ENCODE results near the gene DAPK1.

DAPK1 gene

GRCh38 chr9:87646546-87646945 is 148.9 kb downstream of the DAPK1 start:
- no peak for DNase-seq (ENCODE audit: low read depth)

- DNase-seq (ENCODE audit: low read depth), result no peak
Measured at GRCh38 chr9:87647114-87647513, 149.4 kb downstream of the DAPK1 start.

GRCh38 chr9:87648606-87649005 is 150.9 kb downstream of the DAPK1 start:
- DNase-seq (ENCODE audit: low read depth), result no peak

- DNase-seq (ENCODE audit: low read depth), result no peak
Measured at GRCh38 chr9:87650611-87651295, 153.1 kb downstream of the DAPK1 start.

DNA sequence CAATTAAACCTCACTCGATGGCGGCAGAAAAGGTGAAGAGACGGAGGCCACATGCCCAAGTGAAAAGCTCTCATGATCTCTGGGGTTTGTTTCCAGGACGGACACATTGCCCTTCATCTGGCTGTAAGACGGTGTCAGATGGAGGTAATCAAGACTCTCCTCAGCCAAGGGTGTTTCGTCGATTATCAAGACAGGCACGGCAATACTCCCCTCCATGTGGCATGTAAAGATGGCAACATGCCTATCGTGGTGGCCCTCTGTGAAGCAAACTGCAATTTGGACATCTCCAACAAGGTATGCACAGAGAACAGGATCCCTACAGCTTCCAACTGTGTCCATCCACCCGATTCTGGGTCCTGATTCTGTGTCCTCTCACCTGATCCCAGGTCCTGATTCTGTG is 153.8 kb downstream of the DAPK1 start:
- no peak for DNase-seq (ENCODE audit: low read depth)

DNA sequence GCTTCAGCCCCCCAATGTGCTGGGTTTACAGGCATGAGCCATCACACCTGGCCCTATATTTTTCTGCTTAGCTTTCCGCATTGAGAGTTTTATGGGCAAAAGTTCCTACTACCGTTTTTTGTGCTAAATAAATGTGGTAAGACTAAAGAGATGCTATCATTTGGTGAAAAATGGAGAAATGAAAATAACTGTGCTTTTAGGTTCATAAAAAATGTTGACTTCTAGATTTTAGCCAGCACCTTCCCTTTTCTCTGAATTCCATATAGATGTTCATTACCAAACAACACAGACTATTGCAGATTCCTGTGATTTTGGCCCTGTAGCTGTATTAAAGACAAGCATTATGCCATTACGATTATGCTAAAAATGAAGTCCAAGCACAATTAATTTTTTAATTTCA is 156.3 kb downstream of the DAPK1 start:
- no peak for DNase-seq (ENCODE audit: low read depth)

DNA sequence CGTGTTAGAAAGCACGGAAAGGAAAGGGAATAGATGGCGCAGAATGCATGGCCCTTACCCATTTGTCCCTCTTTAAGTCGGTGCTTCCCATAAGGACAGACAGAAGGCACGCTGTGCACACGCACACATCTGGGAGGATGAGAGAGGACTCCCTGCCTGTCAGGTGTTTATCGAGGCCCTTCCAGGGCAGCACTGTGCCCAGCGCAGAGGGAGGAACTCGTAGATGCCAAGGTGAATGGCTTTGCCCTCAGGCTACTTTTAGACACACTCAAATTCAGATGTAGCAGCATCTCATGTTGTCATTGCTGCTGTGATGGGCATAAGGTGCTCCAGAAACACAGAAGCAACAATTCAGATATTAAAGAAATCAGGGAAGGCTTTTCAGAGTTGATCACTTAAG is 158.1 kb downstream of the DAPK1 start:
- no peak for DNase-seq (ENCODE audit: low read depth)

DNA sequence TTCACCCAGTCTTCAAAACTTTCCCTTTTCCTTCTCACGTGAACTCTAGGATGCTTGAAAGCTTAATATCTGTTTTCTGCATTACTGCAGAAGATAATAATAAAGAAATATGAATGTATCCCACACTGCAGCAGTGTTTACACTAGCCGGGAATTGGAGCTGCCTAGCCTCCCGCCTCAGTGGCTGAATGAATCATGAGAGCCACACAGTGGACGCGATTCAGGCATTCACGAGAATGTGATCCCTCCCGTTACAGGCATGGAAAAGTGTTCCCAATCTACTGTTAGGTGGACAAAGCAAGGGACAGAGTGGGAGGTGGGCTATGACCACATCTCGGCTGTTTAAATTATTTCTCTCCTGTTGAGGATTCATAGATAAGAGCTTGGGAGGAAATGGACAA is 158.8 kb downstream of the DAPK1 start:
- DNase-seq (ENCODE audit: low read depth), result no peak

DNA sequence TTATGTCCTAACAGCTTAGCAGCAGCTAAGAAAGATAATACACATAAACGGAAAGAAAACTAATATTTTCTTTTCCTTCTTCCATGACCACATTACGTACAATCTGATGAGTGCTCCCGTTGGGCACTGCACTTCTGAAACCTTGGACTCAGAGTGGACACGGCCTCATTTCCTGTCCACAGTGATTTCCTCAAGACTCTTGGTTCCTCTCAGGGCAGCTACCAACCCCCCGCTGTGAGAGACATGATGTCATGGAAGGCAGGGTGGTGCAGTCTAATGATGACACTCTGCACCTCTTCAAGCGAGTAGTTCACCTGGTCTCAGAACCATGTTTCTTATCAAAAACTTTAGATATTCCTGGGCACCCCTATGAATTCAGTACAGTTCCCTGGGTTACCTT is 159.5 kb downstream of the DAPK1 start:
- no peak for DNase-seq (ENCODE audit: low read depth)

GRCh38 chr9:87657893-87658292 is 160.2 kb downstream of the DAPK1 start:
- no peak for DNase-seq (ENCODE audit: low read depth)

DNA sequence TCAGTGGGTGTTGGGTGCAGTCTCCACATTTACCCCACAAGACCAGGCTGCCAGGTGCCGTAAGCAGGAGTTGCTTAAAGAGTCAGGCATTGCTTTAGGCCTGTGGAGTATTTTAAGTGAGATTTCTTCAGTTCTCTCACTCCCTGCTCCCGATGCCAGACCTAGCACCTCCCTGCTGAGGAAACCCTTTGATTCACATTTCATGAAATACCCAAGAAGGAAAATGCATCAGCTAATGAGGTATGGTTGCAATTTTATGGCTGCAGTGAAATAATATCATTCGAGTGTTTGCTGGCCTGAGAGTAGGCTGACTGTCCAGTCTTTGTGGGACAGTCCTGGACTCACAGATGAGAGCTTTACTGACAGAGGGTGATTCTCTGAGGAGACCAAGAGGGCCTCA is 160.8 kb downstream of the DAPK1 start:
- no peak for DNase-seq (ENCODE audit: low read depth)

GRCh38 chr9:87659534-87660419 is 162.1 kb downstream of the DAPK1 start:
- no peak for DNase-seq (ENCODE audit: low read depth)

DNA sequence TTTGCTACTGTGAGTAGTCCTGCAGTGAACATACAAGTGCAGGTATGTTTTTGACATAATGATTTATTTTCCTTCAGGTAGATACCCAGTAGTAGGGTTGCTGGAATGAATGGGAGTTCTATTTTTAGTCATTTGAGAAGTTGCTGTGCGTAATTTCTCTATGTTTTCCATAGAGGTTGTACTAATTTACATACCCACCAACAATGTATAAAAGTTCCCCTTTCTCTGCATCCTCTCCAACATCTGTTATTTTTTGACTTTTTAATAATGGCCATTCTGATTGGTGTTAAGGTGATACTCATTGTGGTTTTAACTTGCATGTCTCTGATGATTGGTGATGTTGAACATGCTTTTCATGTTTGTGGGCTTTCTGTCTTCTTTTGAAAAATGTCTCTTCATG is 163.6 kb downstream of the DAPK1 start:
- DNase-seq (ENCODE audit: low read depth), result no peak

DNA sequence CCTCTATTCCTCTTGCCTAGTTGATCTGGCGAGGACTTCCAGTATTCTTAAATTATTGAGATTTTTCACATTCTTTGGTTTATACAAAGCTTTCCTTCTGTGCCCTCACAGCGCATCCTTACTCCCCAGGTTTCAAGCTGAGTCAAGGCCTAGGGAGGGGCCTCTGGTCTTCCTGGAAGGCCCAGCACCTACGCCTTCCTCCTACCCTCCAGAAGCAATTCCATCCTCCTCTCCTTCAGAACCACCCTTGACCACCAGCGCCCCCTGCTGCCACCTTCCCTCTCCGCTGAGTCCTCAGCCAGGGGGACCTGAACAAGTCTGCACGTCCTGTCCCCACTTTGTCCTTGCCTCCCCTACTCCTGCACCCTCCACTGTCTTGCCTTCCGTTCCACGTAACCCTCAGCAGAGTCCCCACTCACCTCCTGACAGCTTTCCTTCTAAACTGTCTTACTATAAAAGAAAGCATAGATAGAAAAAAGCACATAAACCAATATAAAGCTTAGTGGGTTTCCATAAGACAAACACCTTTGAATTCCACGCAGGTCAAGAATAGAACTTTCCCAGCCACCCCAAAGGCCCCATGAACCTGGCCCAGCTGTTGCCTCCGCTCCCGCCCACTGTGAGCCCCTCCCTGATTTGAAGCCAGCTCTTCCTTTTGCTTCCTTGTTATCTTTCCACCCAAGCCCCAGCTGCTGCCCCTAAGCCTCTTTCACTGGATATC is 165.3 kb downstream of the DAPK1 start:
- DNase-seq (ENCODE audit: low read depth), result peak; percentile 23

- no peak for DNase-seq (ENCODE audit: low read depth)
Measured at GRCh38 chr9:87663556-87663955, 165.9 kb downstream of the DAPK1 start.

GRCh38 chr9:87664153-87665060 is 166.7 kb downstream of the DAPK1 start:
- DNase-seq (ENCODE audit: low read depth), result no peak

GRCh38 chr9:87665505-87665904 is 167.8 kb downstream of the DAPK1 start:
- no peak for DNase-seq (ENCODE audit: low read depth)

GRCh38 chr9:87667164-87667738 is 169.6 kb downstream of the DAPK1 start:
- no peak for DNase-seq (ENCODE audit: low read depth)

- no peak for DNase-seq (ENCODE audit: low read depth)
Measured at GRCh38 chr9:87668222-87668621, 170.6 kb downstream of the DAPK1 start.

DNA sequence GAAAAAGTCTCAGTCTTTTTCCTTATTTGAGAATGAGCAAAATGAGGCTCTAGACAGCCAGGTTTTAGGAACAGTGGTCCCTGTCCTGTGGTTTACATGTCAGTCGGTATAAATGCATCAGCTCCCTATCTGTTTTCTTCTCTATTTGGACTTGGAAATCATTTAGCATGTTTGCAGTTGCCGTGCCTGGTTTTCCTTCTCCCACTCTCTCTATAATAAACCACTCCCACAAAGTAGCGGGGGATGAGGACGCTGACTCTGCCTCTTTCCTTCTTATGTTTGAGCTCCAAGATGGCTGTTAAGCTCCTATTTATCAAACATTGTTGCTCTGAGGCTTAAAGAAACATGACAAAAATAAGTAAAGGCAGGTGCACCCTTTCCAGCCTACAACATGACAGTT is 171.1 kb downstream of the DAPK1 start:
- no peak for DNase-seq (ENCODE audit: low read depth)

DNA sequence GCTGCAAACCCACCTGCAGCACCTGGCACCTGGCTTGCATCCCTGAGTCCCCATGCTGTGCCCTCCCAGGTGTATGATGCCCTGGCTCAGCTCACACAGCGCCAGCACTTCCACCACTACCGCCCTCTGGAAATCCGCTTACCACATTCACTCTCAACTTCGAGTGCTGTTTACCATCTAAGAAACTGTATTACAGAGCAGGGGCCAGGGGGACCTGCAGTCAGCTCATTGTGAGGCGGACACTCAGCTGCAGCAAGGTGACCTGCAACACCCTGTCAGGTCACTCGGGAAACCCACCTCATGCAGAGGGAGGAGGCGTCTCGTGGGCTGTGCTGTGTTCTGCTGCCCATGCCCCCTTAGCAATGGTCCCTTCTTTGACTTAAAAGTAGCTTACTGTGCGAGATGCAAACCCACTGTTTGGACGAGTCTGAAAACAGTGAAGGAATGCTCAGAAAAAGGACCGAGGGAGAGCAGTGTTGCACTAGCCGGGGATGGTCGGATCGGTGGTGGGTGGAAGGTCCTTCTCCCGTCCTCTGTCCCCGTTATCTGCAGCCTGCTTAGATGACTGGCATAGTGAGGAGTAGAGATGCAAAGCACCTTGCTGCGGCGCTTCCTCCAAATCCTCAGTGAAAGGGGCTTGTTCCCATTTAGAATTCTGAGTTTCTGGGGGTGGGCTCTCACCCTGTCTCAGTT is 173.1 kb downstream of the DAPK1 start:
- DNase-seq (ENCODE audit: low read depth), result no peak
